A549 (cell line): ENCODE measurements around the gene IL1R1. TPM values are rescaled to one million over a fixed set of nuclear protein-coding genes. Genes with fewer than 3 reads are reported as not detected.
A peak's percentile ranks its signal among the peaks of the same experiment; 100 is the strongest.

Experiments
- ATAC-seq, 2 experiments: fragments of 200-7000 bp in 1 of 2; fragments of >200 bp in 1 of 2; cut with Nextera tagmentation in 1 of 2; cut with Tn5 transposase in 1 of 2; 3 replicates each; pipeline versions ENCODE4 v1.8.0 to v1.9.1; 2018 to 2020; ENCODE audit warnings: mild to moderate bottlenecking in 1 of 2, moderate library complexity in 1 of 2
- CTCF ChIA-PET: fragments of 300-600 bp; sonication (Branson Sonifier 250); formaldehyde crosslinking; extraction: SDS; loops from one replicate; lab custom pipeline; 2021; ENCODE audit warnings: antibody characterized with exemption, inconsistent platforms; lab: Yijun Ruan, JAX
- POLR2A ChIA-PET: fragments of 350-600 bp; formaldehyde crosslinking; extraction: SDS; loops from one replicate; lab custom pipeline; 2021; ENCODE audit warnings: antibody characterized with exemption, inconsistent platforms; lab: Yijun Ruan, JAX
- DNase-seq, 2 experiments: peaks; one replicate each; pipeline versions ENCODE4 v3.0.0 to v3.0.0-alpha.2; 2011 to 2016; ENCODE audit warnings: low read depth in 1 of 2, low spot score in 1 of 2
- FAIRE-seq: peaks from 2 replicates; lab custom pipeline; 2011; peaks lifted over from hg19 to GRCh38; lab: Jason Lieb, UNC
- H3K27ac ChIP-seq, 2 experiments: fragments of >200 bp; sonication (Bioruptor Twin); formaldehyde crosslinking; 3 replicates each; pipeline ENCODE4 v1.5.1; 2016 to 2017
- H3K4me1 ChIP-seq: fragments of >200 bp; sonication (Bioruptor Twin); formaldehyde crosslinking; 3 replicates; pipeline ENCODE4 v1.6.1; 2016
- H3K4me2 ChIP-seq: fragments of >200 bp; sonication (Bioruptor Twin); formaldehyde crosslinking; 3 replicates; pipeline ENCODE4 v1.6.1; 2016
- H3K4me3 ChIP-seq: fragments of >200 bp; sonication (Bioruptor Twin); formaldehyde crosslinking; 3 replicates; pipeline ENCODE4 v1.5.1; 2016
- H3K9me3 ChIP-seq: fragments of >200 bp; sonication (Bioruptor Twin); formaldehyde crosslinking; 3 replicates; pipeline ENCODE4 v1.6.1; 2016
- EHF ChIP-seq: fragments of 250-450 bp; sonication (Bioruptor Pico); IDR thresholded peaks from 2 replicates; pipeline ENCODE4 v1.5.0; 2020; ENCODE audit warnings: mild to moderate bottlenecking
- HOXB13 ChIP-seq: fragments of 250-450 bp; sonication (Bioruptor Pico); IDR thresholded peaks from 2 replicates; pipeline ENCODE4 v1.5.0; 2020; ENCODE audit warnings: low read depth, mild to moderate bottlenecking, moderate library complexity
- HOXB5 ChIP-seq: fragments of 250-450 bp; sonication (Bioruptor Pico); IDR thresholded peaks from 2 replicates; pipeline ENCODE4 v1.5.0; 2020; ENCODE audit warnings: mild to moderate bottlenecking, moderate library complexity
- KDM5A ChIP-seq: fragments of 200-600 bp; sonication (generic); IDR thresholded peaks from 2 replicates; pipeline ENCODE4 v1.6.1; 2016; ENCODE audit warnings: antibody characterized with exemption, mild to moderate bottlenecking
- RAD21 ChIP-seq, 2 experiments: fragments of >200 bp in 1 of 2; sonication (Bioruptor Twin) in 1 of 2; formaldehyde crosslinking in 1 of 2; IDR thresholded peaks in 1 of 2; conservative IDR thresholded peaks in 1 of 2; 2 replicates in 1 of 2; 3 replicates in 1 of 2; pipeline ENCODE4 v1.6.1; 2012 to 2018; ENCODE audit warnings: inconsistent platforms in 1 of 2
- SMC3 ChIP-seq: fragments of >200 bp; sonication (Bioruptor Twin); formaldehyde crosslinking; IDR thresholded peaks from 3 replicates; pipeline ENCODE4 v1.6.1; 2018; ENCODE audit warnings: inconsistent platforms
- WGBS: methylation state at CpG from one replicate; pipeline ENCODE4 v1.1.6; 2017; ENCODE audit errors: missing lambda C conversion rate; 5-methylcytosine and 5-hydroxymethylcytosine counted together
- polyA plus RNA-seq, 4 experiments: library from polyadenylated mRNA; depleted of rRNA in 3 of 4; stranded (reverse); fragments of >200 nt; fragmentation: RNase III in 1 of 4; extraction: RNeasy Plus Mini Kit Qiagen cat#74134 plus additional on column Dnase treatment in 1 of 4; gene quantifications; 2 replicates in 3 of 4; 3 replicates in 1 of 4; pipeline ENCODE4 v1.2.3, GENCODE V29; 2011 to 2017
- TF ChIP-seq, protein P1 (sequence below): fragments of 250-450 bp; sonication (Bioruptor Pico); IDR thresholded peaks from 2 replicates; pipeline ENCODE4 v1.5.0; 2021; ENCODE audit warnings: mild to moderate bottlenecking, moderate library complexity, borderline replicate concordance
- TF ChIP-seq, protein P2 (sequence below): fragments of >200 bp; sonication (Bioruptor Twin); formaldehyde crosslinking; IDR thresholded peaks from 2 replicates; pipeline ENCODE4 v1.6.1; 2016

The IL1R1 gene
- polyA plus RNA-seq, 2 of the 4 experiments (the other 2 are of a cell fraction): 32.5 to 34.7 TPM

DNA sequence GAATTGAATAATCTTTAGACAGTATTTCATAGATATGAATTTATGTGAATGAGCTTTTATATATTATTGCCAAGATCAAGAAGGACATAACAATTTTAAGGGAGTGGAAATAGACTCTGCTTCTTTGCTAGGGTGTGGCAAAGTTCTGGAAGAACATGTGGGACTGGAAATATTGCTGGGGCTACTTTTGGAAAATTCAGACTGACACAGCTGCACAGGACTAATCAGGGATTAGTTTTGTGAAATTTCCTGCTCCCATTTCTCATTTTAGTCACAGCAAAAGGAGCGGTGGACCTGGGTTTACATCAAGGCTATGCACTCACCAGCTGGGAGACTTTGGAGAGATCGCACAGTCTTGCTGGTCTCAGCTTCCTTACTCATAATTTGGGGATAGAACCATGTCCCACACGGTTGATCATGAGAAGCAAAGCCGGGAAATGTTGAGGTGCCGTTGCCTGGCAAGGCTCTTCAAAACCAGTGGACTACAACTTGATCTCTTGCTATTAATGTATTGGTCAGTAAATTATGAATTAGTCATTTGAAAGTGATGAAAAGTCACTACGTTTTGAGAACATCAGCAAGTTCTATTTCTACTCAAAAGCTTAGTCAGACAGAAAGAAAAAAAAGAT is 86.7 kb downstream of the IL1R1 start:
- TF ChIP-seq HOXB13 (CRISPR knock-in tag) (no peak), RAD21 (conservative IDR thresholded peaks at IDR 0.05 in 1 of 2, IDR thresholded peaks at IDR 0.05 in 1 of 2) (no peak), HOXB5 (CRISPR knock-in tag) (no peak), SMC3 (no peak), EHF (CRISPR knock-in tag) (no peak), KDM5A (no peak)
- TF ChIP-seq, protein P1, sequence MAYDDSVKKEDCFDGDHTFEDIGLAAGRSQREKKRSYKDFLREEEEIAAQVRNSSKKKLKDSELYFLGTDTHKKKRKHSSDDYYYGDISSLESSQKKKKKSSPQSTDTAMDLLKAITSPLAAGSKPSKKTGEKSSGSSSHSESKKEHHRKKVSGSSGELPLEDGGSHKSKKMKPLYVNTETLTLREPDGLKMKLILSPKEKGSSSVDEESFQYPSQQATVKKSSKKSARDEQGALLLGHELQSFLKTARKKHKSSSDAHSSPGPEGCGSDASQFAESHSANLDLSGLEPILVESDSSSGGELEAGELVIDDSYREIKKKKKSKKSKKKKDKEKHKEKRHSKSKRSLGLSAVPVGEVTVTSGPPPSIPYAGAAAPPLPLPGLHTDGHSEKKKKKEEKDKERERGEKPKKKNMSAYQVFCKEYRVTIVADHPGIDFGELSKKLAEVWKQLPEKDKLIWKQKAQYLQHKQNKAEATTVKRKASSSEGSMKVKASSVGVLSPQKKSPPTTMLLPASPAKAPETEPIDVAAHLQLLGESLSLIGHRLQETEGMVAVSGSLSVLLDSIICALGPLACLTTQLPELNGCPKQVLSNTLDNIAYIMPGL (CRISPR knock-in tag): no peak
- TF ChIP-seq, protein P2, sequence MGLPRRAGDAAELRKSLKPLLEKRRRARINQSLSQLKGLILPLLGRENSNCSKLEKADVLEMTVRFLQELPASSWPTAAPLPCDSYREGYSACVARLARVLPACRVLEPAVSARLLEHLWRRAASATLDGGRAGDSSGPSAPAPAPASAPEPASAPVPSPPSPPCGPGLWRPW: no peak
- FAIRE-seq (no peak), ATAC-seq (no peak), DNase-seq (no peak)
- ChIA-PET CTCF (interaction anchor here (0.9 to 1.3 kb wide), 2 partner anchors 218 to 223 kb away, joined by 3 read pairs; no protein-coding TSS in a partner anchor), POLR2A (no interaction called here)
- Histone ChIP-seq H3K27ac (peak overlapping the region; percentile 88 to 91; a peak in 5 of 6 replicates), H3K4me2 (no peak overlapping the region), H3K4me3 (no peak overlapping the region), H3K4me1 (peaks cover 32% of the 10 kb centered on the region), H3K9me3 (no peaks in the 10 kb centered on the region)
- WGBS: 88% methylated on average over 6 of the region's 6 CpGs

Other genes with a start within 250 kb of the IL1R1 start
- 1.7 and 2.3 TPM in 2 replicates for gene IL1R2, start 150.8 kb upstream of the IL1R1 start, polyA plus RNA-seq (2011; rRNA removed)
- 0.71 to 0.83 TPM (median 0.71 TPM) in 3 replicates for gene IL1R2, start 150.8 kb upstream of the IL1R1 start, polyA plus RNA-seq (2017; fragmentation: RNase III; extraction: RNeasy Plus Mini Kit Qiagen cat#74134 plus additional on column Dnase treatment)
- not detected in 2 replicates for gene IL1RL2, start 44.3 kb downstream of the IL1R1 start, polyA plus RNA-seq (2011; rRNA removed)
- 0.05 TPM in 1 of 3 replicates, not detected in the others for gene IL1RL2, start 44.3 kb downstream of the IL1R1 start, polyA plus RNA-seq (2017; fragmentation: RNase III; extraction: RNeasy Plus Mini Kit Qiagen cat#74134 plus additional on column Dnase treatment)
- gene IL1RL1, start 168.8 kb downstream of the IL1R1 start, polyA plus RNA-seq (2011; rRNA removed): 0.77 and 0.84 TPM in 2 replicates
- gene IL1RL1, start 168.8 kb downstream of the IL1R1 start, polyA plus RNA-seq (2017; fragmentation: RNase III; extraction: RNeasy Plus Mini Kit Qiagen cat#74134 plus additional on column Dnase treatment): 0.03 to 0.04 TPM (median 0.03 TPM) in 3 replicates
- 2.6 and 3.5 TPM in 2 replicates for gene IL18R1, start 213.1 kb downstream of the IL1R1 start, polyA plus RNA-seq (2011; rRNA removed)
- gene IL18R1, start 213.1 kb downstream of the IL1R1 start, polyA plus RNA-seq (2017; fragmentation: RNase III; extraction: RNeasy Plus Mini Kit Qiagen cat#74134 plus additional on column Dnase treatment): 0.73 to 0.99 TPM (median 0.87 TPM) in 3 replicates